K562 (cell line): ENCODE results near the gene TUBA1A. TPM values are rescaled to one million over a fixed set of nuclear protein-coding genes. Genes with fewer than 3 reads are reported as not detected.

Experiments used
- CREB3L1 ChIP-seq: fragments of 450-650 bp; IDR thresholded peaks from 2 replicates; pipeline ENCODE4 v1.6.1; 2014; ENCODE audit warnings: low read depth, mild to moderate bottlenecking, moderate library complexity, borderline replicate concordance
- CREBBP ChIP-seq: IDR thresholded peaks from one replicate; pipeline ENCODE4 v1.6.1; 2012; ENCODE audit warnings: low read depth, mild to moderate bottlenecking, control low read depth, inconsistent platforms, low read length
- EHMT2 ChIP-seq: fragments of 450-650 bp; IDR thresholded peaks from 2 replicates; pipeline ENCODE4 v1.6.1; 2018; ENCODE audit warnings: antibody characterized with exemption
- ELF1 ChIP-seq: fragments of 200-800 bp; sonication (Bioruptor generic); IDR thresholded peaks from 2 replicates; pipeline ENCODE4 v1.6.1; 2016; ENCODE audit warnings: missing genetic modification characterization, missing compliant biosample characterization
- HDAC2 ChIP-seq: fragments of 450-650 bp; IDR thresholded peaks from 2 replicates; pipeline ENCODE4 v1.6.1; 2016; ENCODE audit warnings: mild to moderate bottlenecking
- HOMEZ ChIP-seq: fragments of 250-450 bp; sonication (Bioruptor Pico); IDR thresholded peaks from 2 replicates; pipeline ENCODE4 v1.4.0; 2020; ENCODE audit warnings: mild to moderate bottlenecking, moderate library complexity
- KLF13 ChIP-seq: fragments of 450-650 bp; IDR thresholded peaks from 2 replicates; pipeline ENCODE4 v1.6.1; 2016; ENCODE audit warnings: missing genetic modification characterization, low read depth, mild to moderate bottlenecking, missing compliant biosample characterization, moderate library complexity, borderline replicate concordance
- MXI1 ChIP-seq: IDR thresholded peaks from 2 replicates; pipeline ENCODE4 v1.6.1; 2011; ENCODE audit warnings: low read depth, mild to moderate bottlenecking, improper control_type of control experiment, low read length
- SMARCA5 ChIP-seq: fragments of 450-650 bp; IDR thresholded peaks from 2 replicates; pipeline ENCODE4 v1.6.1; 2016
- SMARCB1 ChIP-seq: IDR thresholded peaks from 2 replicates; pipeline ENCODE4 v1.6.1; 2011; ENCODE audit warnings: improper control_type of control experiment, low read depth; ENCODE audit not compliant: insufficient read length
- TAF7 ChIP-seq: fragments of 450-650 bp; IDR thresholded peaks from 2 replicates; pipeline ENCODE4 v1.6.1; 2016; ENCODE audit warnings: missing genetic modification characterization, missing compliant biosample characterization
- TAL1 ChIP-seq: fragments of 450-650 bp; IDR thresholded peaks from 2 replicates; pipeline ENCODE4 v1.6.1; 2016; ENCODE audit warnings: mild to moderate bottlenecking
- THRA ChIP-seq: fragments of 450-650 bp; IDR thresholded peaks from 2 replicates; pipeline ENCODE4 v1.6.1; 2017; ENCODE audit warnings: mild to moderate bottlenecking, moderate library complexity
- YY1 ChIP-seq, 3 experiments: IDR thresholded peaks; 2 replicates each; pipeline ENCODE4 v1.6.1; 2011; ENCODE audit warnings: low read length in 2 of 3, mild to moderate bottlenecking in 2 of 3, moderate library complexity in 2 of 3, borderline replicate concordance in 1 of 3, control low read depth in 1 of 3, low read depth in 1 of 3; ENCODE audit not compliant: insufficient read depth in 3 of 3, insufficient replicate concordance in 2 of 3, control insufficient read depth in 1 of 3, insufficient read length in 1 of 3; ENCODE audit errors: extremely low read depth in 1 of 3
- ZBED1 ChIP-seq: IDR thresholded peaks from 2 replicates; pipeline ENCODE4 v1.6.1; 2014
- ZC3H11A ChIP-seq: IDR thresholded peaks from 2 replicates; pipeline ENCODE4 v1.6.1; 2012; ENCODE audit warnings: low read depth, low read length, improper control_type of control experiment
- ZNF121 ChIP-seq: sonication (generic); formaldehyde crosslinking; conservative IDR thresholded peaks from 2 replicates; pipeline ENCODE4 v1.8.0; 2022; ENCODE audit warnings: missing genetic modification reagents
- ZNF143 ChIP-seq: sonication (generic); formaldehyde crosslinking; IDR thresholded peaks from 2 replicates; pipeline ENCODE4 v1.9.0; 2022; ENCODE audit warnings: mild to moderate bottlenecking, missing genetic modification reagents
- ZNF830 ChIP-seq: fragments of 250-450 bp; sonication (Bioruptor Pico); IDR thresholded peaks from 2 replicates; pipeline ENCODE4 v1.5.0; 2021; ENCODE audit warnings: mild to moderate bottlenecking
- polyA plus RNA-seq, 8 experiments: library from polyadenylated mRNA; depleted of rRNA in 4 of 8; stranded (reverse) in 5 of 8; unstranded in 3 of 8; fragments of >200 nt; fragmentation: Nextera tagmentation in 2 of 8; fragmentation: Illumina TruSeq in 1 of 8; extraction: Ambion mirVana in 2 of 8; extraction: Trizol in 1 of 8; gene quantifications; 2 replicates each; pipeline versions ENCODE4 v1.2.1 to v1.2.3, GENCODE V29; 2011 to 2014; ENCODE audit warnings: inconsistent platforms in 1 of 8, missing spikeins in 1 of 8
- total RNA-seq, 7 experiments: library from RNA; depleted of rRNA in 6 of 7; stranded (reverse); fragments of >200 nt in 6 of 7; fragmentation: Illumina TruSeq in 2 of 7; extraction: Trizol in 2 of 7; gene quantifications; 2 replicates each; pipeline versions ENCODE4 v1.2.1 to v1.2.3, GENCODE V29; 2011 to 2021; ENCODE audit warnings: low replicate concordance in 1 of 7
- TF ChIP-seq, protein P1 (sequence below): fragments of 450-650 bp; formaldehyde crosslinking; IDR thresholded peaks from 2 replicates; pipeline ENCODE4 v1.4.0; 2022; ENCODE audit warnings: mild to moderate bottlenecking, moderate library complexity
- TF ChIP-seq, protein P2 (sequence below), 2 experiments: fragments of 450-650 bp in 1 of 2; sonication (generic) in 1 of 2; formaldehyde crosslinking in 1 of 2; IDR thresholded peaks in 1 of 2; conservative IDR thresholded peaks in 1 of 2; 2 replicates each; pipeline versions ENCODE4 v1.6.1 to v1.8.1; 2016 to 2023; ENCODE audit warnings: mild to moderate bottlenecking in 2 of 2, moderate library complexity in 2 of 2, inconsistent platforms in 1 of 2, missing genetic modification reagents in 1 of 2

TUBA1A gene
- total and polyA plus RNA-seq, 9 of the 15 experiments (the other 6 are each of a cell fraction or from before 2014, with no cell fraction given) = 7.4 to 45.1 (median 11.9) TPM

DNA sequence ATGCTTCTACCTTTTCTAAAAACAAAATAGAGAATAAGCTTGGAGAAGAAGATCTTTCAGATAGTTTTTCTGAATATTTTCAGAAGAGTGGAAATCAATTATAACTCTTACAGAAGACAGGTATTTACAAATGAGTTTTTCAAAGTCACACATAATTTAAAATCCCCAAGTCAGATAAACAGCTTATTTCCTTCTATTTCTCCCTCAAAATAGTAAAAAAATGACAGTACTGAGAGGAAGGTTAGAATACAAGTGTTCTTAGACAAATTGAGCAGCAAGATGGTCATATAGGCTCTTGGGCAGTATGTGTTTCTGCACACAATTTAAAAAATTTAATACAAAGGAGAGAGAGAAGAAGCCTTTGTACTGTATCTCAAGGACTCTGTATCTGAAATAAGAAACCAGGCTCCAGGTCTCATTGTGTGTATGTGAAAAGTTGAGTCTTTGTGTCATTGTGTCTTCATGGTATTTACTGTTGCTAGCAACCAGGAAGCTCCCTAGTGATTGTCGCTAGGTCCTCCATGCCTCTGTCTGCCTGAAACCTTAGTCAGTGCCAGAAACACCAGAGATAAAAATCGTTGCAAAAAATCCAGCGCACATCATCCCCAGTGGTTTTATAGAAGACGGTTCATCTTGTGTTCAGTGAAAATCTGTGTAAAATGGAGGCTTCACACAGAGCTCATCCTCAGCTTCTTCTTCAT, 12.9 kb upstream of the TUBA1A start (continued):
- TF ChIP-seq CREBBP (no peak), TAL1 (peak; percentile 2; the same call in 1 of the 2 replicates), KLF13 (no peak), HDAC2 (peak; percentile 7; the same call in 1 of the 2 replicates), ZNF143 (no peak), ZC3H11A (no peak), SMARCB1 (peak; percentile 60), YY1 (IDR thresholded peaks at IDR 0.05; ENCODE audit: borderline replicate concordance in 1 of 3, control insufficient read depth in 1 of 3, extremely low read depth in 1 of 3, insufficient read depth in 3 of 3, insufficient read length in 1 of 3, insufficient replicate concordance in 2 of 3, low read depth in 1 of 3, low read length in 2 of 3) (peak in 1 of 3 experiments; percentile 75), ELF1 (tag) (0 out of 2 replicates have a peak, but pooled peaks have one; percentile 31), MXI1 (peak; percentile 81), CREB3L1 (no peak), HOMEZ (no peak), THRA (no peak), ZBED1 (no peak), ZNF830 (CRISPR knock-in tag) (no peak), SMARCA5 (0 out of 2 replicates have a peak, but pooled peaks have one; percentile 29), TAF7 (tag) (no peak), EHMT2 (0 out of 2 replicates have a peak, but pooled peaks have one; percentile 3), ZNF121 (no peak)
- TF ChIP-seq, protein P1, sequence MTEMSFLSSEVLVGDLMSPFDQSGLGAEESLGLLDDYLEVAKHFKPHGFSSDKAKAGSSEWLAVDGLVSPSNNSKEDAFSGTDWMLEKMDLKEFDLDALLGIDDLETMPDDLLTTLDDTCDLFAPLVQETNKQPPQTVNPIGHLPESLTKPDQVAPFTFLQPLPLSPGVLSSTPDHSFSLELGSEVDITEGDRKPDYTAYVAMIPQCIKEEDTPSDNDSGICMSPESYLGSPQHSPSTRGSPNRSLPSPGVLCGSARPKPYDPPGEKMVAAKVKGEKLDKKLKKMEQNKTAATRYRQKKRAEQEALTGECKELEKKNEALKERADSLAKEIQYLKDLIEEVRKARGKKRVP = no peak
- TF ChIP-seq, protein P2, sequence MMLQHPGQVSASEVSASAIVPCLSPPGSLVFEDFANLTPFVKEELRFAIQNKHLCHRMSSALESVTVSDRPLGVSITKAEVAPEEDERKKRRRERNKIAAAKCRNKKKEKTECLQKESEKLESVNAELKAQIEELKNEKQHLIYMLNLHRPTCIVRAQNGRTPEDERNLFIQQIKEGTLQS (IDR thresholded peaks at IDR 0.05) = peak; percentile 1; the same call in 1 of the 2 replicates
- TF ChIP-seq, protein P2 (CRISPR knock-in tag; conservative IDR thresholded peaks at IDR 0.05) = 0 out of 2 replicates have a peak, but pooled peaks have one; percentile 43
